GM12874 (cell line): ENCODE measurements around the gene ZFP1.

Experiments used
- CTCF ChIP-seq: IDR thresholded peaks from 2 replicates; pipeline ENCODE4 v1.5.1; 2011; ENCODE audit warnings: low read depth, mild to moderate bottlenecking, control low read depth, low read length, moderate library complexity; ENCODE audit not compliant: insufficient read depth

ZFP1 gene

GRCh38 chr16:75179208-75179607 is 30.9 kb downstream of the ZFP1 start:
- TF ChIP-seq CTCF: no peak

- no peak for TF ChIP-seq CTCF
These were observed 33.3 kb downstream of the ZFP1 start for GRCh38 chr16:75181630-75182029.

GRCh38 chr16:75188832-75189477 is 40.6 kb downstream of the ZFP1 start:
- no peak for TF ChIP-seq CTCF

GRCh38 chr16:75189638-75190245 is 41.4 kb downstream of the ZFP1 start:
- TF ChIP-seq CTCF: no peak

GRCh38 chr16:75192606-75193264 is 44.4 kb downstream of the ZFP1 start:
- TF ChIP-seq CTCF: no peak

- TF ChIP-seq CTCF: no peak
These were observed 44.9 kb downstream of the ZFP1 start for GRCh38 chr16:75193265-75193650.

- no peak for TF ChIP-seq CTCF
These were observed 45.6 kb downstream of the ZFP1 start for GRCh38 chr16:75193730-75194444.
